Psoas muscle (tissue), 8 donors: ENCODE results near the gene LCOR. TPM values are rescaled to one million over a fixed set of nuclear protein-coding genes. Genes with fewer than 3 reads are reported as not detected.

Experiments
- ATAC-seq, 4 donors: fragments of 200-7000 bp; cut with Tn5 transposase; one replicate each; pipeline ENCODE4 v1.9.1; 2020; ENCODE audit warnings: moderate library complexity in 3 of 4, mild to moderate bottlenecking in 2 of 4
- DNase-seq, 2 donors: peaks; one replicate each; pipeline ENCODE4 v3.0.0-alpha.2; 2020
- H3K27ac ChIP-seq: fragments of 200-600 bp; one replicate; pipeline ENCODE4 v1.8.0; 2022
- H3K27me3 ChIP-seq, 3 donors: fragments of 200-600 bp in 1 of 3; one replicate each; pipeline versions ENCODE4 v1.6.1 to v1.8.0; 2013 to 2022; ENCODE audit warnings: low read length in 2 of 3, mild to moderate bottlenecking in 2 of 3, moderate library complexity in 1 of 3; ENCODE audit not compliant: insufficient read depth in 3 of 3
- H3K36me3 ChIP-seq, 2 donors: fragments of 200-600 bp in 1 of 2; one replicate each; pipeline versions ENCODE4 v1.6.1 to v1.8.0; 2013 to 2022; ENCODE audit warnings: low read depth in 1 of 2, mild to moderate bottlenecking in 1 of 2, moderate library complexity in 1 of 2; ENCODE audit not compliant: insufficient read depth in 1 of 2
- H3K4me1 ChIP-seq: fragments of 200-600 bp; one replicate; pipeline ENCODE4 v1.8.0; 2022
- H3K4me3 ChIP-seq: fragments of 200-600 bp; one replicate; pipeline ENCODE4 v1.8.0; 2022; ENCODE audit warnings: mild to moderate bottlenecking
- H3K9me3 ChIP-seq: fragments of 200-600 bp; one replicate; pipeline ENCODE4 v1.8.0; 2022
- CTCF ChIP-seq: fragments of 200-600 bp; IDR thresholded peaks from one replicate; pipeline ENCODE4 v1.8.0; 2022; ENCODE audit warnings: antibody characterized with exemption
- WGBS, 3 donors: extraction: QIAGEN DNeasy Blood & Tissue Kit; methylation state at CpG; one replicate each; pipeline versions ENCODE4 v1.1.6 to v1.1.7; 2013; 5-methylcytosine and 5-hydroxymethylcytosine counted together
- intact Hi-C, 2 donors: fragments of 100-400 bp; cut with DNase I; formaldehyde crosslinking; loops; one replicate each; pipeline versions ENCODE4 v1.11.0 to v1.14.2; 2022
- polyA plus RNA-seq, 3 donors: library from polyadenylated mRNA; stranded (reverse); fragments of 200-250 nt; gene quantifications; one replicate each; pipeline ENCODE4 v1.2.3, GENCODE V29; 2013
- total RNA-seq, 4 donors: library from RNA; stranded (reverse); fragmentation: NEBNext Ultra II Directional in 2 of 4; extraction: Animal tissue kit (Norgen Biotek cat#: 25700) in 2 of 4; gene quantifications; one replicate each; pipeline versions ENCODE4 v1.2.1 to v1.2.4, GENCODE V29; 2021 to 2023
- donor health status: healthy with polysubstance abuse.
- donor health status: DM: no; HTN: no; CAD: no; lungs with moderate emphysema.
- donor health status: Bipolar disorder and iron deficiency.
- donor health status: healthy.
- donor health status: DM: yes; HTN: yes; CAD: no.
- donor health status: DM: no; HTN: no; CAD: no.
- donor health status: DM: no; HTN: no; CAD: no.
- donor health status: DM: yes; HTN: yes; CAD: no.

Gene LCOR
- total and polyA plus RNA-seq, 7 donors = 1.7 to 30.4 (median 13.6) TPM

DNA sequence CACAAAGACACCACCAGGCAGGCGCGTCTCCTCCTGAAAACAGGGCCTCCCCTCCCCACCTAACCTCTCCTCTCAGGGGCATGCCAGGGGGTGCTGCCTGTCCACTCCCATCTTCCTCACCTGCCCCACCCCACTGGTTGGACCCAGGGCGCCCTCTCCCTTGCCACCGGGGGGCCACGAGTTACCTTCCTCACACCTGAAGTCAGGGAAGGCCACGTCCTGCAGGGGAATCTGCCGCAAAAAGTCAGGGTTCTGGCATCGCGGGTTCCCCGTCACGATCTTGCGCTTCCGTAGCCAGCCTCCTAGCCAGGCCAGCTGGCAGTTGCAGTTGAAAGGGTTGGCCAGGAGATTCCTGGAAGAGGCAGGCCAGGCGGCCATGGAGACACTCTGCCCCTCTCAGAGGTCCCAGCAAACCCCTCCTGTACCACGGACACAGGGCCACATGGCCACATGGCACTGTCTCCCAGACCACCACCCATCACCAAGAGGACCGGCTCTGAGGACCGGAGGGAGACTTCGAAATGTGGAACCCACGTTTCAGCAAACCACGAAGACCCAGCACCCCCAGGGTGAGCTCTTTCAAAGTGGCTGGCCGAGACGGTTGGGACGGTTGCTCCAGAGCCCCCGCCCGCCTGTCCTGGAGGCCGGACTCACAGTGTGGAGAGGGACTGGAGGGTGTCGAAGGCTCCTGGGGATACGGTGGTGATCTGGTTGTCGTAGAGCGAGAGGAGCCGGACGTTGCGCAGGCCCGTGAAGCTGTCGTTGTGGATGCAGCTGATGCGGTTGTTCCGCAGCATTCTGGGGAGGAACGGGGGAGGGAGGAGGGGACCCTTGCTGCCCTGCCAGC is 210.8 kb downstream of the LCOR start:
- intact Hi-C loops = loop anchor here in 1 of 2 donors (10.0 kb wide), 1 partner anchor 1028 kb away; no protein-coding TSS in a partner anchor
- DNase-seq (no peak), ATAC-seq (no peak)
- no peak for TF ChIP-seq CTCF
- WGBS, 3 donors = 90 to 94% (median 93%) methylated on average over 37 to 38 of the region's 38 CpGs
- H3K4me1 ChIP-seq = peaks cover under 1% of the 10 kb centered on the region
- no peak overlapping the region for H3K4me3 ChIP-seq
- no peaks in the 10 kb centered on the region for H3K36me3 ChIP-seq
- no peak overlapping the region for H3K27ac ChIP-seq
- H3K27me3 ChIP-seq = no peaks in the 10 kb centered on the region
- H3K9me3 ChIP-seq = no peaks in the 10 kb centered on the region

DNA sequence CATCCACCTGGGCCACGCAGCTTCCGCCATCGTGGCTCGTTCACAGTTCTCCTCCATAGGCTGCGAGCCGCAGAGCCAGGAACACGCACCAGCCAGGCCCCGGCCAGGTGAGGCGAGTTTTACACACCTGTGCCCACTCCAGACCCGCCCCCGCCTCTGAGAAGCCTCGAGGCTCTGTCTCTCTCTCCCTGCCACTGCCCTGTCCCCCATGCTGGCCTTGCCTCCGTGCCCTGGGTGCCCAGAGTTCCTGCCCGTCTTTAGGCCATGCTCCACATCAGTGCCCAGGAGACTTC is 211.4 kb downstream of the LCOR start:
- no peak overlapping the region for H3K27ac ChIP-seq
- no peaks in the 10 kb centered on the region for H3K27me3 ChIP-seq
- H3K9me3 ChIP-seq = no peaks in the 10 kb centered on the region
- DNase-seq (no peak), ATAC-seq (no peak)
- no peaks in the 10 kb centered on the region for H3K4me1 ChIP-seq
- H3K4me3 ChIP-seq = no peak overlapping the region
- H3K36me3 ChIP-seq = no peaks in the 10 kb centered on the region
- no peak for TF ChIP-seq CTCF
- intact Hi-C loops = loop anchor here in 1 of 2 donors (10.0 kb wide), 1 partner anchor 1029 kb away; no protein-coding TSS in a partner anchor
- WGBS, 3 donors = 87 to 96% (median 94%) methylated on average over 12 to 14 of the region's 14 CpGs

Other genes starting within 250 kb of the LCOR start
- gene TM9SF3, start 245.3 kb upstream of the LCOR start, total RNA-seq = 10 to 100 TPM; 30.4 to 60.6 (median 57.4) TPM
- 10 to 100 TPM; 14.4 to 49.0 (median 38.4) TPM for gene TM9SF3, start 245.3 kb upstream of the LCOR start, polyA plus RNA-seq
- 1 to 10 TPM; 1.4 to 3.5 (median 2.6) TPM for gene PIK3AP1, start 111.8 kb upstream of the LCOR start, total RNA-seq
- 1 to 10 TPM in 1 of 3 donors, under 1 TPM in 2; 0.17 to 8.6 (median 0.43) TPM for gene PIK3AP1, start 111.8 kb upstream of the LCOR start, polyA plus RNA-seq